Activated CD8-positive, alpha-beta T cell treated with anti-CD3 and anti-CD28 coated beads for 36 hours (primary cell): ENCODE data around the gene HHIP. TPM values are rescaled to one million over a fixed set of nuclear protein-coding genes. Genes with fewer than 3 reads are reported as not detected.

ENCODE experiments used
- ATAC-seq: fragments of 200-7000 bp; cut with Tn5 transposase; one replicate; pipeline ENCODE4 v1.10.0; 2021; ENCODE audit warnings: mild to moderate bottlenecking, moderate library complexity
- CTCF ChIA-PET: fragments of 350-600 bp; sonication (Branson Sonifier 250); formaldehyde crosslinking; loops from one replicate; lab custom pipeline; 2021; ENCODE audit warnings: antibody characterized with exemption; lab: Charles Lee
- POLR2A ChIA-PET: fragments of 350-600 bp; sonication (Branson Sonifier 250); formaldehyde crosslinking; loops from one replicate; lab custom pipeline; 2021; ENCODE audit warnings: antibody characterized with exemption; lab: Charles Lee
- DNase-seq: peaks from one replicate; pipeline ENCODE4 v3.0.0-alpha.2; 2020
- H3K27ac Mint-ChIP-seq: one replicate; pipeline ENCODE4 v1.8.0; 2021; ENCODE audit warnings: mild to moderate bottlenecking, mixed read lengths
- H3K27me3 Mint-ChIP-seq: one replicate; pipeline ENCODE4 v1.8.0; 2021; ENCODE audit warnings: mixed read lengths
- H3K36me3 Mint-ChIP-seq: one replicate; pipeline ENCODE4 v1.8.0; 2021; ENCODE audit warnings: low read depth, mixed read lengths
- H3K4me1 Mint-ChIP-seq: one replicate; pipeline ENCODE4 v1.8.0; 2021; ENCODE audit warnings: low read depth, mixed read lengths
- H3K4me3 Mint-ChIP-seq: one replicate; pipeline ENCODE4 v1.8.0; 2021; ENCODE audit warnings: mild to moderate bottlenecking, moderate library complexity, mixed read lengths
- H3K9me3 Mint-ChIP-seq: one replicate; pipeline ENCODE4 v1.8.0; 2021; ENCODE audit warnings: mixed read lengths
- CTCF ChIP-seq: fragments of 200-600 bp; IDR thresholded peaks from one replicate; pipeline ENCODE4 v1.8.0; 2022; ENCODE audit warnings: antibody characterized with exemption, mild to moderate bottlenecking
- intact Hi-C: fragments of 100-400 bp; cut with micrococcal nuclease; formaldehyde crosslinking; loops from one replicate; pipeline ENCODE4 v1.10.0; 2022
- total RNA-seq, 2 experiments: library from RNA; stranded (reverse); gene quantifications; one replicate each; pipeline ENCODE4 v1.2.3, GENCODE V29; 2021

The HHIP gene
- total RNA-seq, 2 experiments from 2014 or later, result not detected

GRCh38 chr4:144683516-144683915, 37.6 kb downstream of the HHIP start:
- H3K36me3 Mint-ChIP-seq, result no peaks in the 10 kb centered on the region
- H3K27me3 Mint-ChIP-seq, result peaks cover 2% of the 10 kb centered on the region
- H3K4me1 Mint-ChIP-seq, result no peaks in the 10 kb centered on the region
- no peak overlapping the region for H3K4me3 Mint-ChIP-seq
- no peak for ATAC-seq
- intact Hi-C loops, result no loop called here
- H3K27ac Mint-ChIP-seq, result no peak overlapping the region
- DNase-seq, result no peak
- POLR2A ChIA-PET, result no interaction called here
- H3K9me3 Mint-ChIP-seq, result no peaks in the 10 kb centered on the region
- CTCF ChIA-PET, result no interaction called here
- no peak for TF ChIP-seq CTCF

DNA sequence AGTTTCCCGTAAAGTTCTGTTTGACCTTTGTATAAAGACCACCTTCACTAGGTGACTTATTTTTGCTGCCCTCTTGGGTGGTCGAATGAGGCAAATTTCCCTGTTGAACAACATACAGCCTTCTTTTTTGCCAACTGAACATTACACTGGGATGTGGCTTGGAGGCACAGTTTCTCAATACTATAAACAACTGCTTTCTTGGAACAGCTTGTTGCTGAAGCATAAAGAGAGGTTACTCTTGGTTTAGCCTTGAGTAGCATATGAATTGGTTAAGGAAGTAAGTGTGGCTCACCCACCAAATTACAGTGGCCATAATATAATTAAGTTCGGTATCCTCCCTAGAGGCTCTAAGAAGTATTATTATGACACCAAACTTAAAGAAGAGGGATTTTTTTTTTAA, 40.0 kb downstream of the HHIP start:
- intact Hi-C loops, result no loop called here
- peaks cover 2% of the 10 kb centered on the region for H3K27me3 Mint-ChIP-seq
- H3K4me3 Mint-ChIP-seq, result no peak overlapping the region
- DNase-seq, result no peak
- CTCF ChIA-PET, result no interaction called here
- TF ChIP-seq CTCF, result no peak
- POLR2A ChIA-PET, result no interaction called here
- H3K4me1 Mint-ChIP-seq, result no peaks in the 10 kb centered on the region
- H3K36me3 Mint-ChIP-seq, result no peaks in the 10 kb centered on the region
- no peak for ATAC-seq
- no peak overlapping the region for H3K27ac Mint-ChIP-seq
- H3K9me3 Mint-ChIP-seq, result no peaks in the 10 kb centered on the region

- H3K27me3 Mint-ChIP-seq, result peaks cover 2% of the 10 kb centered on the region
- H3K4me1 Mint-ChIP-seq, result no peaks in the 10 kb centered on the region
- no peaks in the 10 kb centered on the region for H3K9me3 Mint-ChIP-seq
- DNase-seq (no peak), ATAC-seq (no peak)
- ChIA-PET POLR2A (interaction anchor here (0.8 kb wide), 1 partner anchor 27 kb away, joined by 3 read pairs; no protein-coding TSS in a partner anchor), CTCF (no interaction called here)
- intact Hi-C loops, result no loop called here
- H3K36me3 Mint-ChIP-seq, result no peaks in the 10 kb centered on the region
- TF ChIP-seq CTCF, result no peak
- H3K4me3 Mint-ChIP-seq, result no peak overlapping the region
- H3K27ac Mint-ChIP-seq, result no peak overlapping the region
Measured at GRCh38 chr4:144686921-144687320, 41.0 kb downstream of the HHIP start.

GRCh38 chr4:144687466-144687865, 41.5 kb downstream of the HHIP start:
- ChIA-PET POLR2A (interaction anchor here (0.8 kb wide), 1 partner anchor 26 kb away, joined by 3 read pairs; no protein-coding TSS in a partner anchor), CTCF (no interaction called here)
- Mint-ChIP-seq H3K27ac (no peak overlapping the region), H3K27me3 (peaks cover 2% of the 10 kb centered on the region), H3K4me3 (no peak overlapping the region), H3K9me3 (no peaks in the 10 kb centered on the region), H3K4me1 (no peaks in the 10 kb centered on the region), H3K36me3 (no peaks in the 10 kb centered on the region)
- ATAC-seq (no peak), DNase-seq (no peak)
- TF ChIP-seq CTCF, result no peak
- intact Hi-C loops, result no loop called here

DNA sequence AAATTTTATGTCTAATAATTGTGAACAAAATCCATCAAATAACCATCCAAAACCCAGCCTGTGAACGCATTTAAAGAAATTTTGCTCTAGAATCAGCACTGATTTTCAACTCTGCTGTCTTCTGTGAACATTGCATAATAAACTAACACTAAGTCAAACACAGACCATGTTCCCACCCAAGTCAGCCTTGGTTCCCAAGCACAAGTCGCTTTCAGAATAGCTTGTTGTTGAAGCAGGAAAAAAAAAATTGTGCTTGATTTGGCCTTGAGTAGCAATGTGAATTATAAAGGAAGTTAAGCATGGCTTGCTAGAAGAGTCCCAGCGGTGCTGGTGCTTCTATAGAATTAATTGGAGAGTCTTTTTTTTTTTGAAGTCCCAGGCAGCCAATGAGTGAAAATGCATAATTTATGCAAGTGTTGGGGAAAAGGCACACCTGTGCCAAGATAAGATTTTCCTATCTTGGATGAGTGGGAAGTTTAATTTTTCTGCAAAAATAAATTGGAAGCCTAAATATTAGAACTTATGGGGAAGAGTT, 42.1 kb downstream of the HHIP start:
- ChIA-PET CTCF (no interaction called here), POLR2A (no interaction called here)
- Mint-ChIP-seq H3K4me3 (no peak overlapping the region), H3K36me3 (no peaks in the 10 kb centered on the region), H3K27me3 (peaks cover 3% of the 10 kb centered on the region), H3K9me3 (no peaks in the 10 kb centered on the region), H3K27ac (no peak overlapping the region), H3K4me1 (no peaks in the 10 kb centered on the region)
- DNase-seq (no peak), ATAC-seq (no peak)
- TF ChIP-seq CTCF, result no peak
- intact Hi-C loops, result no loop called here
